Camera-type eye (tissue), 1 donor: ENCODE results near the gene POMGNT2. TPM values are rescaled to one million over a fixed set of nuclear protein-coding genes. Genes with fewer than 3 reads are reported as not detected.

Experiments used
- total RNA-seq: library from RNA; depleted of rRNA; stranded (reverse); fragments of >200 nt; gene quantifications from one replicate; pipeline ENCODE4 v1.2.3, GENCODE V29; 2014

Gene POMGNT2
- total RNA-seq, result 31.2 TPM

DNA sequence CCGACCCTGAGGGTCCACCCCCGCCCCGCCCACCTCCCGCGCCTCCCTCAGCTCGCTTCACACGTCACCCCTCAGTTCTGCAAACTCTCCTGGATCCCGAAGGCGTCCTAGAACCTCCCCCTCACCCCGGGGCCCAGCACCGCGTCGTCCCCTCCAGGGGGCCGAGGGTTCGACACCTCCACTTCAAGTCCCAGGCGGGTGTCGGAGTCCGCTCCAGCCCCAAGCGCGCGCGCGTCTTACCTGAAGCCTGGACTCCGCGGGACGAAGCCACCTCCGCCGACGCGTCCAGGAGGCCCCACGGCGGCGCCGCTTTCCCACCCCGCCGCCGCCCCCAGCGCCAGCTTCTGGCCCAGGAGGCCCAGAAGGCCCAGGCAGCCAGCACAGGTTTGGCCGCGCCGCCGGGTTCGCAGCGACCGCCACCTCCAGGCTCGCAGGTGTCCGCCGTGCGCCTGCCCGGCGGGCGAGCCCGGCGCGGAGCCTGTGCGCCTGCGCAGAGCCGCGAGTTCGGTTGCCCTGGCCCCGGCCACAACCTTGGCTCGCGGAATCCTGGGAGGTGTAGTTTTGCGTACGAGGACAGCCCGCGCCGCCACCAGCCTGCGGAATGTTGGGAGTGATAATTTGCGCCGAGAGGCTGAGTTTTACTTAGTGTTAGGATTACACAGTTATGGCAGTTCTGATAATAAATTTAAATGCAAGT lies at the start of gene POMGNT2:
TSS of gene POMGNT2 (minus strand) at position 484 of the 697 bp plus-strand sequence. CDS start 24,648 bp downstream, outside the sequence.

Other genes with a start within 250 kb of the POMGNT2 start
- not detected for gene CYP8B1, start 230.2 kb downstream of the POMGNT2 start, total RNA-seq
- 33.0 TPM for gene ZNF662, start 199.9 kb downstream of the POMGNT2 start, total RNA-seq
- gene GASK1A, start 126.8 kb downstream of the POMGNT2 start, total RNA-seq, result 24.4 TPM
- gene SNRK, start 180.5 kb upstream of the POMGNT2 start, total RNA-seq, result 97.6 TPM